ENCODE data around the gene PRSS56.

PRSS56 gene

GRCh38 chr2:232519581-232520438 is at the start of gene PRSS56:
Gene PRSS56, plus strand, starts transcription at chr2:232520388. Its CDS starts 211 bp downstream, at chr2:232520599.
- H3K9ac ChIP-seq (ENCODE audit: low read depth in 1 of 2, low read length in 2 of 2), result no peak within 1 kb of the TSS
- no peaks in the 10 kb centered on the region for H3K36me3 ChIP-seq (ENCODE audit: control insufficient read depth in 2 of 2, insufficient read depth in 2 of 2, low read length in 2 of 2)
- H3K27me3 ChIP-seq (ENCODE audit: control insufficient read depth in 2 of 2, insufficient read depth in 2 of 2, low read length in 2 of 2), result peaks cover 20% of the 10 kb centered on the region in 2 donors
- H3K4me1 ChIP-seq (ENCODE audit: control insufficient read depth in 2 of 2, insufficient read depth in 2 of 2, low read length in 2 of 2), result no peaks in the 10 kb centered on the region
- H3K27ac ChIP-seq (ENCODE audit: low read depth in 2 of 2, low read length in 2 of 2), result no peak within 1 kb of the TSS
- no peak within 1 kb of the TSS for H3K4me3 ChIP-seq (ENCODE audit: low read length in 2 of 2)
- H3K9me3 ChIP-seq (ENCODE audit: control insufficient read depth in 2 of 2, low read length in 2 of 2), result no peaks in the 10 kb centered on the region

DNA sequence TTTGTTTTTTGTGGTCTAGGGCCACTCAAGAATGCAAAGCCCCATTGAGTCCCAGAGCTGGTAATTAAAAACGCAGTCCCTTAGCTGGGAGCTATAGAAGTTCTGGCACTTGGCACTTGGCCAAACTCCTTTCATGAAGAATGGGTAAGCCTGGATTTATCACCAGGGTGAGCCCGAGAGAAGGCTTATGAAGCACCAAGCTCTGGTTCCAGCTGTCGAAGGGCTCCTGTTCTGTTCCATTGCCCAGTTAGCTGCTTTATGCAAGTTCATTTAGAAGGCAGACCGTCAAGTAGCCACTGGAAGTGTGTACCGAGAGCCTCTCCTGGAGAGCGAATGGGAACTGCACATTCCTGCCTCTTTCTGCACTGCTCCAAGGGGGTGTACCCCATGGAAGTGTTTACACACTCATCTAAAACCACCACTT is 46.7 kb upstream of the PRSS56 start:
- Histone ChIP-seq H3K9ac (ENCODE audit: low read depth in 1 of 2, low read length in 2 of 2) (no peak overlapping the region), H3K4me3 (ENCODE audit: low read length in 2 of 2) (no peak overlapping the region), H3K9me3 (ENCODE audit: control insufficient read depth in 2 of 2, low read length in 2 of 2) (no peaks in the 10 kb centered on the region), H3K27me3 (ENCODE audit: control insufficient read depth in 2 of 2, insufficient read depth in 2 of 2, low read length in 2 of 2) (peaks cover 3 to 7% of the 10 kb centered on the region in 2 donors), H3K4me1 (ENCODE audit: control insufficient read depth in 2 of 2, insufficient read depth in 2 of 2, low read length in 2 of 2) (no peaks in the 10 kb centered on the region), H3K27ac (ENCODE audit: low read depth in 2 of 2, low read length in 2 of 2) (no peak overlapping the region), H3K36me3 (ENCODE audit: control insufficient read depth in 2 of 2, insufficient read depth in 2 of 2, low read length in 2 of 2) (no peaks in the 10 kb centered on the region)

DNA sequence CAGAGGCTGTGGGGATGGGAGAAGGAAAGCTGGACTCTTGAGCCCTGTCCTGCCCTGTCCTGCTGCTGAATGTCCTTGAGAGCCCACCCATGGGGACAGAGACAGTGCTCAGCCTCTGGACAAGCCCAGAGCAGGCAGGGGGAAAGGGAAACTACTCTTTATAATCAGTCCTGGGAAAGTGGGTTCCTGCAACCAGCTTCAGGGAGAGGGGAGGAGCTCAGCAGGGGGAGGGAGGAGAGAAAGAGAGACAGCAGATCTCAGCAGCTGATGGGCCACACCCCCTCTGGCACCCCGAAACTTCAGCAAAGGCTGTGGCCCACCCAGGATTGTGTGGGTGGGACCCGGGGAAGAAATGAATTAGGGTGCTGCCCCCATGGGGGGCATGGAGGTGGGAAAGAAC is 44.1 kb upstream of the PRSS56 start:
- no peak overlapping the region for H3K27ac ChIP-seq (ENCODE audit: low read depth in 2 of 2, low read length in 2 of 2)
- no peaks in the 10 kb centered on the region for H3K36me3 ChIP-seq (ENCODE audit: control insufficient read depth in 2 of 2, insufficient read depth in 2 of 2, low read length in 2 of 2)
- no peaks in the 10 kb centered on the region for H3K4me1 ChIP-seq (ENCODE audit: control insufficient read depth in 2 of 2, insufficient read depth in 2 of 2, low read length in 2 of 2)
- peaks cover 3 to 7% of the 10 kb centered on the region in 2 donors for H3K27me3 ChIP-seq (ENCODE audit: control insufficient read depth in 2 of 2, insufficient read depth in 2 of 2, low read length in 2 of 2)
- no peak overlapping the region for H3K4me3 ChIP-seq (ENCODE audit: low read length in 2 of 2)
- H3K9ac ChIP-seq (ENCODE audit: low read depth in 1 of 2, low read length in 2 of 2), result no peak overlapping the region
- H3K9me3 ChIP-seq (ENCODE audit: control insufficient read depth in 2 of 2, low read length in 2 of 2), result no peaks in the 10 kb centered on the region

DNA sequence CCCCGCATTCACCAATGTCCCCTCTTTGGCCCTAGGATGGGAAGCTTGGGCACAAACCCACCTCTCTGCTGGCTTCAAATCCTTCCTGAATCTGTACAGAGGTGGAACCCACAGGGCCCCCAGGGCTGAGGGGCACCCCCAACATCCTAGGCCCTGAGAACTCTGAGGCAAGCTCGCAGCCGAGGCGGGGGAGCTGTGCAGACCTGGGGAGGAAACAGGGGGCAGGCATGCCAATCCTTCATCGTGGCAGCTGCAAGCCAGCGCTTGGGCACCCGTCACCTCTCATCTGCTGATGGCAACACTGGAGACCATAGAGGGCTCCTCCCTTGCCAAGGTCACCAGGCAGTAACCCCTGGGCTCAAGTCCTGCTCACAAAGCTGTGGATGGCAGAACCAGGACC is 43.4 kb upstream of the PRSS56 start:
- H3K9me3 ChIP-seq (ENCODE audit: control insufficient read depth in 2 of 2, low read length in 2 of 2), result no peaks in the 10 kb centered on the region

GRCh38 chr2:232477751-232478510 is 42.3 kb upstream of the PRSS56 start:
- no peak overlapping the region for H3K27ac ChIP-seq (ENCODE audit: low read depth in 2 of 2, low read length in 2 of 2)
- H3K4me1 ChIP-seq (ENCODE audit: control insufficient read depth in 2 of 2, insufficient read depth in 2 of 2, low read length in 2 of 2), result no peaks in the 10 kb centered on the region
- no peak overlapping the region for H3K9ac ChIP-seq (ENCODE audit: low read depth in 1 of 2, low read length in 2 of 2)
- no peaks in the 10 kb centered on the region for H3K9me3 ChIP-seq (ENCODE audit: control insufficient read depth in 2 of 2, low read length in 2 of 2)
- no peaks in the 10 kb centered on the region for H3K36me3 ChIP-seq (ENCODE audit: control insufficient read depth in 2 of 2, insufficient read depth in 2 of 2, low read length in 2 of 2)
- H3K27me3 ChIP-seq (ENCODE audit: control insufficient read depth in 2 of 2, insufficient read depth in 2 of 2, low read length in 2 of 2), result peaks cover 5% of the 10 kb centered on the region in 2 donors
- no peak overlapping the region for H3K4me3 ChIP-seq (ENCODE audit: low read length in 2 of 2)

More for the DNA sequence above, 43.4 kb upstream of the PRSS56 start:
- Histone ChIP-seq H3K4me3 (ENCODE audit: low read length in 2 of 2) (no peak overlapping the region), H3K36me3 (ENCODE audit: control insufficient read depth in 2 of 2, insufficient read depth in 2 of 2, low read length in 2 of 2) (no peaks in the 10 kb centered on the region), H3K4me1 (ENCODE audit: control insufficient read depth in 2 of 2, insufficient read depth in 2 of 2, low read length in 2 of 2) (no peaks in the 10 kb centered on the region), H3K9ac (ENCODE audit: low read depth in 1 of 2, low read length in 2 of 2) (no peak overlapping the region), H3K27me3 (ENCODE audit: control insufficient read depth in 2 of 2, insufficient read depth in 2 of 2, low read length in 2 of 2) (peaks cover 3 to 7% of the 10 kb centered on the region in 2 donors), H3K27ac (ENCODE audit: low read depth in 2 of 2, low read length in 2 of 2) (no peak overlapping the region)

DNA sequence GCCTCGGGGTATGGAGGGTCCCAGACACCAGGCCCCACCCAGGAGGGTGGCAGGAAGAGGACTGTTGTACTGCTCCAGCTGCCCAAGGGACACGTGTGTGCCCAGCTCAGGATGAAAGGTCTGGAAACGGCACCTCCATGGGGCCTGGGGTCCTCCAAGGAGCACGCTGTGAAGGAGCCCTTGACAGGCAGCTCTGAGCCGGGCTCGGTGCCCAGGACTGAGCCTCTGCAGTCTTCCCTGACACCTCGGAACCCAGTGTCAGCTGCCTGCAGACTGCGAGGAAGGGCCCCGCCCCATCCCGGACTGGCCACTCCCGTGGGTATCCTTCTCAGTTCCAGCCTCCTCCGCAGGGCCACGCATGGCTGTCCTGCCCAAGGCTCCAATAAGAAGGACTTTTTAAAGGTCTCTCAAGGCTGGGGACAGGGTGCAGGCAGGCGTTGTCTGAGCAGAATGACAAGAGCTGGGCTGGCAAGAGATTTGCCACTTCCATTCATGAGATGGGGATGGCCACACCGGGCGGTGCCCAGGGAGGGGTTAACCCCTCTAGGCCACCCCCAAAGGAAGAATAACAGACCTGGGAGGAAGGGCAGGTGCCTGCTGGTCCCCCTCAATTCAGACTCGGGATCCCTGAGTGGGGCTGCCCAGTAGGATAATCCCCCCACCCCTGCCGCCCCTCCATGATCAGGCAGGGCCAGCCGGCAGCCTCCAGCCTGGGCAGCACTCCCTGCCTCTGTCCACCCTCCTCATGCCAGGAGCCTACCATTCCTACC is 41.4 kb upstream of the PRSS56 start:
- Histone ChIP-seq H3K27ac (ENCODE audit: low read depth in 2 of 2, low read length in 2 of 2) (no peak overlapping the region), H3K9me3 (ENCODE audit: control insufficient read depth in 2 of 2, low read length in 2 of 2) (no peaks in the 10 kb centered on the region), H3K9ac (ENCODE audit: low read depth in 1 of 2, low read length in 2 of 2) (no peak overlapping the region), H3K4me3 (ENCODE audit: low read length in 2 of 2) (no peak overlapping the region), H3K36me3 (ENCODE audit: control insufficient read depth in 2 of 2, insufficient read depth in 2 of 2, low read length in 2 of 2) (no peaks in the 10 kb centered on the region), H3K27me3 (ENCODE audit: control insufficient read depth in 2 of 2, insufficient read depth in 2 of 2, low read length in 2 of 2) (peaks cover 2 to 5% of the 10 kb centered on the region in 2 donors), H3K4me1 (ENCODE audit: control insufficient read depth in 2 of 2, insufficient read depth in 2 of 2, low read length in 2 of 2) (no peaks in the 10 kb centered on the region)

- Histone ChIP-seq H3K27me3 (ENCODE audit: control insufficient read depth in 2 of 2, insufficient read depth in 2 of 2, low read length in 2 of 2) (peaks cover 6 to 10% of the 10 kb centered on the region in 2 donors), H3K36me3 (ENCODE audit: control insufficient read depth in 2 of 2, insufficient read depth in 2 of 2, low read length in 2 of 2) (no peaks in the 10 kb centered on the region), H3K9ac (ENCODE audit: low read depth in 1 of 2, low read length in 2 of 2) (no peak overlapping the region), H3K27ac (ENCODE audit: low read depth in 2 of 2, low read length in 2 of 2) (no peak overlapping the region), H3K4me1 (ENCODE audit: control insufficient read depth in 2 of 2, insufficient read depth in 2 of 2, low read length in 2 of 2) (no peaks in the 10 kb centered on the region), H3K9me3 (ENCODE audit: control insufficient read depth in 2 of 2, low read length in 2 of 2) (no peaks in the 10 kb centered on the region), H3K4me3 (ENCODE audit: low read length in 2 of 2) (no peak overlapping the region)
Observed at GRCh38 chr2:232479341-232480200, 40.6 kb upstream of the PRSS56 start.

DNA sequence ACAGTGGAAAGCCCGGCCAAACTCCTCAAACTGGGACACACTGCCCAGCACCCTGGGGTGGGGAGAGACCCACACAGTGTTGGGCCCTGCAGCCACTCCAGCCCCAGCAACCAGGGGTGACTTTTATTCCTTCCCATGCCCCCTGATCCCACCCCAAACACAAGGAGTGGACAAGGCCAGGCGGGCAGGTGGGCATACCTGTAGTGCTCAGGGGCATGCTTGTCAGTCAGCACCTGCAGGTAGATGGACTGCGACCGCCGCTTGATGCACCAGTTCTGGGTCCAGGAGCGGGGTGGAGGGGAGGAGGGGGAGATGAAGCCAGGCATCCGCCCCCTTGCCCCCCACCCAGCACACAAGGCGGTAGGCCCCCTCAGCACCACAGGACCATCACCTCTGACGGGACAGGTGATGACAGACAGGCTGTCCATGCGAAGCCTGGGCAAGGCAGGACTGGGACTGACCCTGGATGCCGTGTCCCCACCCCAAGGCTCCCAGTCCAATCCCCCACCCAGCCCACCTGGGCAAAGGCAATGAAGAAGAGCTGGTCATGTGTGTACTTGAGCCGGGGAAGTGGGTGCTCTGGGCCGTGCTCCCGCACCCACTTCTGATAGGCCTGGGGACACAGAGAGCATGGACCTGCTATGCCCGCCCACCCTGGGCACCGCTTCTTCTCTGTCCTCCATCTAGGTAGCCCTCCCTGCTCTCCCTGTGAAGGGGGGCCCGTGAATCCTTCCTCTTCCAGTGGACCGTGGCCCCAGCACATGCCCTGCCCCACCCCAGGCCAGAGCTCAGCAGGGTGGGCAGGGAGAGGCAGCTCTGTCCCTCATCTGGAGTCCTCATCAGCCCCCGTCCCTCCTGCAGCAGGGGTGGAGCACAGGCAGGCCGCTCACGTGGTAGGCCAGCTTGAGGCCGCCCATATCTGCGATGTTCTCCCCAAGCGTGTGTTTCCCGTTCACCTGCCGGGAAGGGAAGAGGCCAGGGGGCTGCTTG is 39.7 kb upstream of the PRSS56 start:
- peaks cover 13 to 16% of the 10 kb centered on the region in 2 donors for H3K27me3 ChIP-seq (ENCODE audit: control insufficient read depth in 2 of 2, insufficient read depth in 2 of 2, low read length in 2 of 2)
- H3K4me1 ChIP-seq (ENCODE audit: control insufficient read depth in 2 of 2, insufficient read depth in 2 of 2, low read length in 2 of 2), result no peaks in the 10 kb centered on the region
- H3K36me3 ChIP-seq (ENCODE audit: control insufficient read depth in 2 of 2, insufficient read depth in 2 of 2, low read length in 2 of 2), result no peaks in the 10 kb centered on the region
- H3K27ac ChIP-seq (ENCODE audit: low read depth in 2 of 2, low read length in 2 of 2), result no peak overlapping the region
- H3K9me3 ChIP-seq (ENCODE audit: control insufficient read depth in 2 of 2, low read length in 2 of 2), result no peaks in the 10 kb centered on the region
- H3K4me3 ChIP-seq (ENCODE audit: low read length in 2 of 2), result no peak overlapping the region
- no peak overlapping the region for H3K9ac ChIP-seq (ENCODE audit: low read depth in 1 of 2, low read length in 2 of 2)

Measured in mucosa of rectum (tissue), 2 donors.